ENCODE measurements around the gene CCDC3. TPM values are rescaled to one million over a fixed set of nuclear protein-coding genes. Genes with fewer than 3 reads are reported as not detected.

CCDC3 gene
- total RNA-seq, 1 experiment from 2014 or later = 0.10 TPM

GRCh38 chr10:12946372-12946771, 55.1 kb downstream of the CCDC3 start:
- Histone ChIP-seq H3K27me3 (ENCODE audit: control insufficient read depth, insufficient read depth, low read length) (no peaks in the 10 kb centered on the region; the same call in none of the 2 replicates), H3K9me3 (ENCODE audit: control insufficient read depth, insufficient read depth, low read depth, low read length) (no peaks in the 10 kb centered on the region), H3K36me3 (ENCODE audit: control insufficient read depth, insufficient read depth, low read length) (no peaks in the 10 kb centered on the region), H3K27ac (ENCODE audit: low read length) (no peak overlapping the region), H3K4me1 (ENCODE audit: control insufficient read depth, insufficient read depth, low read length) (no peaks in the 10 kb centered on the region), H3K4me3 (ENCODE audit: low read depth in 2 of 2, low read length in 2 of 2) (no peak overlapping the region)
- DNase-seq (ENCODE audit: low read depth, low spot score) = no peak
- ChIA-PET POLR2A (no interaction called here), CTCF (no interaction called here)
- intact Hi-C loops (cut with micrococcal nuclease; ENCODE audit: unreplicated experiment) = no loop called here
- TF ChIP-seq TCF7L2 (IDR thresholded peaks at IDR 0.05; ENCODE audit: low read depth, low read length) (no peak), CTCF (IDR thresholded peaks at IDR 0.05) (no peak), POLR2AphosphoS5 (IDR thresholded peaks at IDR 0.05; ENCODE audit: low read depth, low read length) (no peak), REST (IDR thresholded peaks at IDR 0.05; ENCODE audit: insufficient read depth in 1 of 2, low read depth in 2 of 2, low read length in 1 of 2) (no peak), SIN3A (IDR thresholded peaks at IDR 0.05; ENCODE audit: borderline replicate concordance, insufficient read depth, low read depth, low read length) (no peak)
- no peak for ATAC-seq
- BruUV-seq (replicated peaks) = no TSS peak
- in situ Hi-C loops (cut with HindIII; ENCODE audit: low pct_unique_long_range_greater_than_20kb, low sequenced_read_pairs) = no loop called here

- ChIA-PET POLR2A (no interaction called here), CTCF (no interaction called here)
- Histone ChIP-seq H3K4me3 (ENCODE audit: low read depth in 2 of 2, low read length in 2 of 2) (no peak overlapping the region), H3K27ac (ENCODE audit: low read length) (no peak overlapping the region), H3K36me3 (ENCODE audit: control insufficient read depth, insufficient read depth, low read length) (no peaks in the 10 kb centered on the region), H3K4me1 (ENCODE audit: control insufficient read depth, insufficient read depth, low read length) (no peaks in the 10 kb centered on the region), H3K9me3 (ENCODE audit: control insufficient read depth, insufficient read depth, low read depth, low read length) (no peaks in the 10 kb centered on the region), H3K27me3 (ENCODE audit: control insufficient read depth, insufficient read depth, low read length) (no peaks in the 10 kb centered on the region; the same call in none of the 2 replicates)
- BruUV-seq (replicated peaks) = no TSS peak
- TF ChIP-seq REST (IDR thresholded peaks at IDR 0.05; ENCODE audit: insufficient read depth in 1 of 2, low read depth in 2 of 2, low read length in 1 of 2) (no peak), CTCF (IDR thresholded peaks at IDR 0.05) (no peak), POLR2AphosphoS5 (IDR thresholded peaks at IDR 0.05; ENCODE audit: low read depth, low read length) (no peak), SIN3A (IDR thresholded peaks at IDR 0.05; ENCODE audit: borderline replicate concordance, insufficient read depth, low read depth, low read length) (no peak), TCF7L2 (IDR thresholded peaks at IDR 0.05; ENCODE audit: low read depth, low read length) (no peak)
- no peak for DNase-seq (ENCODE audit: low read depth, low spot score)
- no peak for ATAC-seq
- intact Hi-C loops (cut with micrococcal nuclease; ENCODE audit: unreplicated experiment) (no loop called here), in situ Hi-C loops (cut with HindIII; ENCODE audit: low pct_unique_long_range_greater_than_20kb, low sequenced_read_pairs) (no loop called here)
Measured at GRCh38 chr10:12945690-12946359, 55.7 kb downstream of the CCDC3 start.

Measured in Panc1 (cell line).